ENCODE results near the gene KCNA1.
"Not testable (repeated sequence)": the region's sequence is repeated elsewhere in the genome, so short reads cannot be mapped to it uniquely, and the experiment has no call there.

DNA sequence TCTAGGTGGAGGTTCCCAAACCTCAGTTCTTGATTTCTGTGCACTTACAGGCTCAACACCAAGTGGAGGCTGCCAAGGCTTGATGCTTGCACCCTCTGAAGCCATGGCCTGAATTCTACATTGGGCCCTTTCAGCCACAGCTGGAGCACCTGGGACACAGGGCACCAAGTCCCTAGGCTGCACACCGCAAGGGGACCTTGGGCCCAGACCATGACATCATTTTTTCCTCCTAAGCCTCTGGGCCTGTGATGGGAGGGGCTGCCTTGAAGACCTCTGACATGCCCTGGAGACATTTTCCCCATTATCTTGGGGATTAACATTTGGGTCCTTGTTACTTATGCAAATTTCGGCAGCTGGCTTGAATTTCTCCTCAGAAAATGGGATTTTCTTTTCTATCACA lies 30.2 kb upstream of the KCNA1 start:
- TF ChIP-seq, protein P1, sequence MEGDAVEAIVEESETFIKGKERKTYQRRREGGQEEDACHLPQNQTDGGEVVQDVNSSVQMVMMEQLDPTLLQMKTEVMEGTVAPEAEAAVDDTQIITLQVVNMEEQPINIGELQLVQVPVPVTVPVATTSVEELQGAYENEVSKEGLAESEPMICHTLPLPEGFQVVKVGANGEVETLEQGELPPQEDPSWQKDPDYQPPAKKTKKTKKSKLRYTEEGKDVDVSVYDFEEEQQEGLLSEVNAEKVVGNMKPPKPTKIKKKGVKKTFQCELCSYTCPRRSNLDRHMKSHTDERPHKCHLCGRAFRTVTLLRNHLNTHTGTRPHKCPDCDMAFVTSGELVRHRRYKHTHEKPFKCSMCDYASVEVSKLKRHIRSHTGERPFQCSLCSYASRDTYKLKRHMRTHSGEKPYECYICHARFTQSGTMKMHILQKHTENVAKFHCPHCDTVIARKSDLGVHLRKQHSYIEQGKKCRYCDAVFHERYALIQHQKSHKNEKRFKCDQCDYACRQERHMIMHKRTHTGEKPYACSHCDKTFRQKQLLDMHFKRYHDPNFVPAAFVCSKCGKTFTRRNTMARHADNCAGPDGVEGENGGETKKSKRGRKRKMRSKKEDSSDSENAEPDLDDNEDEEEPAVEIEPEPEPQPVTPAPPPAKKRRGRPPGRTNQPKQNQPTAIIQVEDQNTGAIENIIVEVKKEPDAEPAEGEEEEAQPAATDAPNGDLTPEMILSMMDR (IDR thresholded peaks at IDR 0.05), result not testable (repeated sequence)
- TF ChIP-seq POLR2A, POLR2AphosphoS5, EP300 (IDR thresholded peaks at IDR 0.05): not testable (repeated sequence)
